Measurements from ENCODE around the gene PRF1.

DNA sequence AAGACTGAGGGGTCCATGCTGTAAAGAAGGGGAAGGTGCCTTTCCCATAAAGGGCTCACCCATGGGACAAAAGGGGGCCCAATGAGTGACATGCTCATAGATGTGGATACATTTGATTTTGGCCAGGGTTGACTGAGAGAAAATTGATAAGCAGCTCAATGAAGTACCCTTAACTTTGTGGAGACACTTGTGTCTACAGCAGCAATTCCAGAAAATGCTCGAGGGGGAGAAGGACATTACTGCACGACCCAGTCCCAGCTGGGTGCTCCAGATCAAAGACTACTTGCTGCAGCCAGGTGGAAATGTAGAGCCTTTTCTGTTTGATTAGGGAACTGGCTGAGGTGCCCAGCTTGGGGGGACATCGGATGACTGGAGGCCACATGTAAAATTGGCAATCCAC, 47.6 kb upstream of the PRF1 start:
- TF ChIP-seq EP300 (IDR thresholded peaks at IDR 0.05) (no peak), POLR2A (IDR thresholded peaks at IDR 0.05) (no peak)

All from tibial nerve (tissue), 3 donors.